GM12878 (cell line): ENCODE results near the gene ACOT13. TPM values are rescaled to one million over a fixed set of nuclear protein-coding genes. Genes with fewer than 3 reads are reported as not detected.

Experiments
- ATAC-seq: fragments of 200-7000 bp; cut with Tn5 transposase; 3 replicates; pipeline ENCODE4 v1.9.1; 2020; ENCODE audit warnings: mild to moderate bottlenecking, moderate library complexity
- BruUV-seq: library from RNA; stranded (reverse); fragments of 400-500 nt; replicated peaks from 2 replicates; lab custom pipeline; 2021; lab: Mats Ljungman, UMichigan
- CTCF ChIA-PET: fragments of 300-600 bp; sonication (Branson Sonifier 250); formaldehyde crosslinking; extraction: SDS; loops from one replicate; lab custom pipeline; 2021; ENCODE audit warnings: inconsistent platforms; lab: Yijun Ruan, JAX
- POLR2A ChIA-PET: fragments of 350-600 bp; formaldehyde crosslinking; extraction: SDS; loops from one replicate; lab custom pipeline; 2021; ENCODE audit warnings: inconsistent platforms; lab: Charles Lee
- RAD21 ChIA-PET: fragments of 300-600 bp; sonication (Branson Sonifier 250); formaldehyde crosslinking; loops from one replicate; lab custom pipeline; 2023; ENCODE audit warnings: antibody characterized with exemption; ENCODE audit not compliant: unreplicated experiment; lab: Charles Lee
- SMC1A ChIA-PET: fragments of 300-600 bp; sonication (Branson Sonifier 250); formaldehyde crosslinking; loops from one replicate; lab custom pipeline; 2023; ENCODE audit not compliant: unreplicated experiment, uncharacterized antibody; lab: Charles Lee
- DNase-seq: peaks from one replicate; pipeline ENCODE4 v3.0.0-alpha.2; 2011; ENCODE audit warnings: low read depth, low spot score
- FAIRE-seq: peaks from 3 replicates; lab custom pipeline; 2011; peaks lifted over from hg19 to GRCh38; lab: Jason Lieb, UNC
- H2AFZ ChIP-seq: 2 replicates; pipeline ENCODE4 v1.6.0; 2011; ENCODE audit warnings: low read depth, low read length, control low read depth; ENCODE audit not compliant: control insufficient read depth
- H3K27ac ChIP-seq: 2 replicates; pipeline ENCODE4 v1.5.1; 2011; ENCODE audit warnings: control low read depth; ENCODE audit not compliant: control insufficient read depth, insufficient read depth
- H3K27me3 ChIP-seq, 2 experiments: replicated peaks in 1 of 2; 2 replicates each; pipeline versions ENCODE4 v1.6.0 to v1.6.1; 2011; ENCODE audit warnings: low read length in 1 of 2; ENCODE audit not compliant: control insufficient read depth in 2 of 2, insufficient read depth in 2 of 2
- H3K36me3 ChIP-seq, 2 experiments: 2 replicates each; pipeline ENCODE4 v1.5.1; 2011; ENCODE audit warnings: low read length in 1 of 2; ENCODE audit not compliant: control insufficient read depth in 2 of 2, insufficient read depth in 2 of 2
- H3K4me1 ChIP-seq: 2 replicates; pipeline ENCODE4 v1.6.1; 2011; ENCODE audit warnings: mild to moderate bottlenecking, low read length, moderate library complexity, mixed read lengths; ENCODE audit not compliant: control insufficient read depth, insufficient read depth
- H3K4me2 ChIP-seq: 2 replicates; pipeline ENCODE4 v1.6.0; 2011; ENCODE audit warnings: control low read depth; ENCODE audit not compliant: control insufficient read depth, insufficient read depth
- H3K4me3 ChIP-seq: fragments of 200-600 bp; sonication (generic); 2 replicates; pipeline ENCODE4 v1.5.1; 2016
- H3K79me2 ChIP-seq: 2 replicates; pipeline ENCODE4 v1.6.0; 2011; ENCODE audit warnings: low read length; ENCODE audit not compliant: control insufficient read depth, insufficient read depth
- H3K9ac ChIP-seq: 2 replicates; pipeline ENCODE4 v1.8.0; 2011; ENCODE audit warnings: low read length, control low read depth, mixed read lengths; ENCODE audit not compliant: control insufficient read depth, insufficient read depth
- H3K9me3 ChIP-seq: replicated peaks from 3 replicates; pipeline ENCODE4 v1.5.1; 2011; ENCODE audit warnings: mild to moderate bottlenecking, low read length; ENCODE audit not compliant: control insufficient read depth, insufficient read depth
- H4K20me1 ChIP-seq: 2 replicates; pipeline ENCODE4 v1.6.0; 2011; ENCODE audit not compliant: control insufficient read depth, insufficient read depth
- FOS ChIP-seq: IDR thresholded peaks from 3 replicates; pipeline ENCODE4 v1.6.1; 2011; ENCODE audit warnings: borderline replicate concordance; ENCODE audit not compliant: insufficient read length; ENCODE audit errors: extremely low read depth
- FOXM1 ChIP-seq: IDR thresholded peaks from 2 replicates; pipeline ENCODE4 v1.6.1; 2012; ENCODE audit warnings: low read depth, mild to moderate bottlenecking, inconsistent platforms, low read length, moderate library complexity
- MYB ChIP-seq: fragments of 150-350 bp; IDR thresholded peaks from 2 replicates; pipeline ENCODE4 v1.6.1; 2014; ENCODE audit warnings: mild to moderate bottlenecking, low read depth, low read length, borderline replicate concordance
- STAT3 ChIP-seq: IDR thresholded peaks from 2 replicates; pipeline ENCODE4 v1.6.1; 2011; ENCODE audit warnings: low read depth, low read length, improper control_type of control experiment
- USF1 ChIP-seq: IDR thresholded peaks from 2 replicates; pipeline ENCODE4 v1.6.1; 2011; ENCODE audit warnings: borderline replicate concordance, low read depth, mild to moderate bottlenecking, moderate library complexity, mixed read lengths, low read length; ENCODE audit not compliant: insufficient read depth; ENCODE audit errors: extremely low read length
- WGBS: methylation state at CpG from one replicate; pipeline ENCODE4 v1.1.6; 2016; ENCODE audit warnings: low lambda C conversion rate; ENCODE audit not compliant: insufficient replicate concordance, insufficient coverage; ENCODE audit errors: missing lambda C conversion rate; 5-methylcytosine and 5-hydroxymethylcytosine counted together
- in situ Hi-C: fragments of 300-500 bp; cut with MboI; formaldehyde crosslinking; loops from 9 replicates; pipeline ENCODE4 v1.14.3; 2018; ENCODE audit warnings: mixed read lengths
- intact Hi-C: fragments of 100-400 bp; cut with micrococcal nuclease; formaldehyde crosslinking; loops from one replicate; pipeline ENCODE4 v1.14.2; 2022; ENCODE audit not compliant: unreplicated experiment
- polyA plus RNA-seq, 11 experiments: library from polyadenylated mRNA; depleted of rRNA in 4 of 11; unstranded in 6 of 11; stranded (reverse) in 5 of 11; fragments of >200 nt; fragmentation: Nextera tagmentation in 4 of 11; fragmentation: Illumina TruSeq in 1 of 11; extraction: Ambion mirVana in 4 of 11; extraction: Trizol in 1 of 11; gene quantifications; 1 replicate in 1 of 11; 2 replicates in 10 of 11; pipeline versions ENCODE4 v1.2.1 to v1.2.3, GENCODE V29; 2011 to 2016; ENCODE audit warnings: inconsistent platforms in 2 of 11, missing spikeins in 2 of 11, low read depth in 1 of 11
- total RNA-seq, 4 experiments: library from RNA; depleted of rRNA in 3 of 4; stranded (reverse); fragments of >200 nt in 3 of 4; fragmentation: Illumina TruSeq in 1 of 4; extraction: Trizol in 1 of 4; gene quantifications; 2 replicates each; pipeline versions ENCODE4 v1.2.1 to v1.2.3, GENCODE V29; 2013 to 2021

Gene ACOT13
- total and polyA plus RNA-seq, 10 of the 15 experiments (the other 5 are each of a cell fraction or from before 2014, with no cell fraction given), result 6.0 to 60.6 (median 36.6) TPM

GRCh38 chr6:24690593-24690992 is 23.7 kb downstream of the ACOT13 start:
- TF ChIP-seq USF1 (no peak), FOS (no peak), STAT3 (no peak)
- Histone ChIP-seq H2AFZ (no peak overlapping the region), H3K27ac (no peak overlapping the region), H3K4me3 (no peak overlapping the region), H4K20me1 (no peaks in the 10 kb centered on the region), H3K4me1 (no peaks in the 10 kb centered on the region; the same call in 1 of the 2 replicates), H3K27me3 (no peaks in the 10 kb centered on the region), H3K79me2 (no peaks in the 10 kb centered on the region), H3K9me3 (no peaks in the 10 kb centered on the region), H3K9ac (no peak overlapping the region), H3K4me2 (no peak overlapping the region), H3K36me3 (no peaks in the 10 kb centered on the region)
- RAD21 ChIA-PET, result no interaction called here
- CTCF ChIA-PET, result interaction anchor here (1.7 to 2.0 kb wide), 2 partner anchors 109 to 110 kb away, joined by 4 to 7 read pairs; no protein-coding TSS in a partner anchor
- ATAC-seq (no peak), DNase-seq (no peak), FAIRE-seq (no peak)
- WGBS, result 95% methylated on average over 1 of the region's 1 CpG
- SMC1A ChIA-PET, result interaction anchor here (1.4 to 1.7 kb wide), 2 partner anchors 110 to 168 kb away, joined by 5 to 7 read pairs; no protein-coding TSS in a partner anchor
- in situ Hi-C loops (loop anchor here (10.0 kb wide), 1 partner anchor 406 kb away; no protein-coding TSS in a partner anchor), intact Hi-C loops (loop anchor here (5.0 kb wide), 1 partner anchor 408 kb away; no protein-coding TSS in a partner anchor)
- POLR2A ChIA-PET, result no interaction called here
- no TSS peak for BruUV-seq

- TF ChIP-seq MYB (no peak), FOXM1 (no peak)
- no peak overlapping the region for H3K4me2 ChIP-seq
- H3K27ac ChIP-seq, result no peak overlapping the region
- no peaks in the 10 kb centered on the region for H4K20me1 ChIP-seq
- in situ Hi-C loops, result loop anchor here (10.0 kb wide), 1 partner anchor 407 kb away; no protein-coding TSS in a partner anchor
- no peak overlapping the region for H3K4me3 ChIP-seq
- no peaks in the 10 kb centered on the region for H3K36me3 ChIP-seq
- H3K79me2 ChIP-seq, result no peaks in the 10 kb centered on the region
- H3K9me3 ChIP-seq, result no peaks in the 10 kb centered on the region
- ChIA-PET POLR2A (no interaction called here), RAD21 (interaction anchor here (1.5 kb wide), 1 partner anchor 111 kb away, joined by 4 read pairs; no protein-coding TSS in a partner anchor), SMC1A (interaction anchor here (1.2 kb wide), 1 partner anchor 108 kb away, joined by 3 read pairs; no protein-coding TSS in a partner anchor), CTCF (interaction anchor here (1.2 to 2.5 kb wide), 3 partner anchors 107 to 112 kb away, joined by 3 to 8 read pairs (median 4); no protein-coding TSS in a partner anchor)
- no peak for DNase-seq
- H3K27me3 ChIP-seq, result no peaks in the 10 kb centered on the region
- no peak for ATAC-seq
- BruUV-seq, result no TSS peak
- no peaks in the 10 kb centered on the region; the same call in 1 of the 2 replicates for H3K4me1 ChIP-seq
- H3K9ac ChIP-seq, result no peak overlapping the region
- intact Hi-C loops, result loop anchor here (5.0 kb wide), 1 partner anchor 409 kb away; no protein-coding TSS in a partner anchor
- H2AFZ ChIP-seq, result no peak overlapping the region
- 78% methylated on average over 3 of the region's 3 CpGs for WGBS
- no peak for FAIRE-seq
Observed at GRCh38 chr6:24691550-24691949, 24.7 kb downstream of the ACOT13 start.
